ENCODE data around the gene CYP4B1. TPM values are rescaled to one million over a fixed set of nuclear protein-coding genes. Genes with fewer than 3 reads are reported as not detected.
"Not testable (repeated sequence)": the region's sequence is repeated elsewhere in the genome, so short reads cannot be mapped to it uniquely, and the experiment has no call there.

CYP4B1 gene
- total RNA-seq, 1 donor from 2014 or later: not detected

DNA sequence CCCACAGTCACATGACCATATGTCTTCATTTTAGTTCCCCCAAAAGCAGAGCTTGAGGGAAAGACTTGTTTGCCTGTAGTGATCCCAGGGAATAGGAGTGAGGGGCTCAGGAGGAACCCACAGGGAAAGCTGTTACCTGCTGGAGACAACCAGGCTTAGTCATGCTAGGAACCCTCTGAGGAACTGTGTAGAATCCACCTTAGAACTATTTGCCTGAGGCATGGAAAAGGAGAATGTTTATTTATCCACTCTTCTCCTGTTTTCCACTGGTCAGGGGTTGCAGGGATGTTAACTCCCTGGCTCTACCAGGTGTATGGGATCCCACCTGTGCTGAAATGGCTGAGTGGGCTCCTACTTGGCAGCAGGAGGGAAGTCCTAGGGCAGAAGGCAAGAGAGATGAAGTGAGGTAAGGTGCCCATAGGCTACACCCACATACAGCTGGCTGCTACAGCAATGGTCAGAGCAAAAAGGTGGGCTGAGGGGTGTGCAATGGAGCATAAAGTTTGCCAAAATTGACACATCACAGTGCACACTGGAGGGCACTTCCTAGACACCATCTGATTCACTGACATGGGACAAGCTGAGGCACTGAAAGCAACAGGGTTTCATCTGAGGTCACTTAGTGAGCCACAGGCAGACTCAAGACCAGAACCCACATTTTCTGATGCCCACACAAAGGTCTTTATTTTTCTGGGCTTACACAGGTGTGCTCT, 29.7 kb upstream of the CYP4B1 start:
- Mint-ChIP-seq H3K9me3 (peaks cover 33% of the 10 kb centered on the region), H3K4me3 (no peak overlapping the region), H3K27me3 (ENCODE audit: insufficient read depth) (peaks cover 3% of the 10 kb centered on the region), H3K36me3 (ENCODE audit: low read depth) (no peaks in the 10 kb centered on the region), H3K4me1 (ENCODE audit: low read depth) (no peaks in the 10 kb centered on the region), H3K27ac (no peak overlapping the region)
- DNase-seq (ENCODE audit: low spot score): no peak
- intact Hi-C loops (cut with micrococcal nuclease): no loop called here

DNA sequence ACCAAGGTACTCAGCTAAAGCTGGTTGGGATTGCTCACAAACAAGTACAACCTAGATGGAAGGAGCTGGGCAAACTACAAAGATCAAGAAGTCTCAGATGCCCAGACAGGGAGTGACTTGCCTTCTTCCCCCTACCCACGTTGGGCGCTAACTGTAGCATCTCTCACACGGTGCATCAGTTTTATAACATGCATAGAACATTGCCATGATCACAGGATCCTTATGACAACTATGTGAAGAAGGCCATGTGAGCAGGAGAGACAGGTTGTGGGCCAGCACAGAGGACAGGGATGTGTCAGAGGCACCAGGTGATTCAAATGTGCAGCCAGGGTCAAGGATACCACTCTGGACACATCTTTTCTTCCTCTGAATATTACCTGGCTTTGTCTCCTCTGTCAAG, 28.3 kb upstream of the CYP4B1 start:
- Mint-ChIP-seq H3K4me3 (no peak overlapping the region), H3K27ac (no peak overlapping the region), H3K9me3 (peaks cover 33% of the 10 kb centered on the region), H3K27me3 (ENCODE audit: insufficient read depth) (peaks cover 3% of the 10 kb centered on the region), H3K36me3 (ENCODE audit: low read depth) (no peaks in the 10 kb centered on the region), H3K4me1 (ENCODE audit: low read depth) (no peaks in the 10 kb centered on the region)
- intact Hi-C loops (cut with micrococcal nuclease): no loop called here
- DNase-seq (ENCODE audit: low spot score): no peak

DNA sequence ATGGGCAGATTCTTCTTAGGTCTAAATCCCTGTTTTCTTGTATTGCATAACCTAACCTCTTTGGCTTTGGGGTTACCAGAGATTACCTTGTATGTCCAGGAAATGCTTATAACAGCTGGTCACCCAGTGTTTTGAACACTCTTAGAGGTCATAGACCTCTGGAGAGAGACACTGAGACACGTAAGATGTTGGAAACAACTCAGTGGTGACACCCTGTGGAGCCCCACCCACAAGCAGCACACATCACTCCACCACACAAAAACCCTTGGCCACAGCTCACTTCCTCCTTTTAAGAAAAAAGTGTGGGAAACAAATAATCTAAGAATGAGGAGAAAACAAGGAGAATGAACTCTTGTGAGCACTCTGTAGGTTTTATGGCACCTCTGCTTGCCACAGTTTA, 26.3 kb upstream of the CYP4B1 start:
- no peaks in the 10 kb centered on the region for H3K36me3 Mint-ChIP-seq (ENCODE audit: low read depth)
- DNase-seq (ENCODE audit: low spot score): no peak
- H3K4me3 Mint-ChIP-seq: no peak overlapping the region

DNA sequence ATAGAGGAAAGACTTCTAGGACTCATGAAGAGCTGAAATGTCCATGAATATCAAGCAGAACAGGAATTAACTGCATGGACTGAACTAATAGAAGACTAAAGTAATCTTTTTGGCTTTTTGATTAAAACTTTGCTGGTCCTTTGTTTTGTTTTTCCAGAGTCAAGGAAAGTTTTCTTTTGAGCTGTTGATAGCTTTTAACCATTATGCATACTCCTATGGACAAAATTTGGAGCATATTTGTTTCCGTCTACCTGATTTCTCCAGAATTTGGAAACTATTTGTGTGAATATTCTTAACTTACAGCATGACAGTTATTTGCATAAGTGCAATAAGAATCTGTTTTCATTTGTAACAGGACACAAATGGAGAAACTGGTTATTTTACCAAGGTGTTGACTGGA, 24.5 kb upstream of the CYP4B1 start:
- Mint-ChIP-seq H3K27me3 (ENCODE audit: insufficient read depth) (peaks cover 3% of the 10 kb centered on the region), H3K36me3 (ENCODE audit: low read depth) (no peaks in the 10 kb centered on the region), H3K9me3 (peaks cover 21% of the 10 kb centered on the region), H3K4me1 (ENCODE audit: low read depth) (no peaks in the 10 kb centered on the region), H3K27ac (no peak overlapping the region), H3K4me3 (no peak overlapping the region)
- DNase-seq (ENCODE audit: low spot score): no peak
- intact Hi-C loops (cut with micrococcal nuclease): no loop called here

More for the DNA sequence above, 26.3 kb upstream of the CYP4B1 start:
- Mint-ChIP-seq H3K4me1 (ENCODE audit: low read depth) (no peaks in the 10 kb centered on the region), H3K27me3 (ENCODE audit: insufficient read depth) (no peaks in the 10 kb centered on the region), H3K9me3 (peaks cover 33% of the 10 kb centered on the region), H3K27ac (no peak overlapping the region)
- intact Hi-C loops (cut with micrococcal nuclease): no loop called here

GRCh38 chr1:46778456-46778855, 20.4 kb upstream of the CYP4B1 start:
- H3K36me3 Mint-ChIP-seq (ENCODE audit: low read depth); H3K9me3 Mint-ChIP-seq; DNase-seq (ENCODE audit: low spot score); intact Hi-C loops (cut with micrococcal nuclease); H3K27ac Mint-ChIP-seq; H3K4me1 Mint-ChIP-seq (ENCODE audit: low read depth); H3K4me3 Mint-ChIP-seq: not testable (repeated sequence)
- peaks cover 12% of the 10 kb centered on the region for H3K27me3 Mint-ChIP-seq (ENCODE audit: insufficient read depth)

DNA sequence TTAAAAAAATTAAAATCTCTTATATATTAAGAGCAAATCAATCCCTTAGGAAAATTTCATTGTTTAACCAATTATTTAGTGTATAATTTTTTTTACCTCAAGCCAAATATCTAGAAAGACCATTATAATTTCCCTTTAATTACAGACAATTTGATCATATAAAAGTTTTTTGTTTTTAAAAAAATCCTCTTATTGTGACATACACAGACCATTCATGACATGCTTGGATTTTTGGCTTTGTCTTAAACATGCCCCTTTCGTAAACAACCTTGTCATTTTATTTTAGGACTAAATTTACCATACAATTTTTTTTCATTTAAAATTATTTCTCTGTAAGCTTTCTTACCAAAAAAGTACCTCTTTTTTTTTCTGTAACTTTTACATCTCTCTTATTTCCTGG, 14.2 kb upstream of the CYP4B1 start:
- Mint-ChIP-seq H3K36me3 (ENCODE audit: low read depth) (no peaks in the 10 kb centered on the region), H3K4me1 (ENCODE audit: low read depth) (no peaks in the 10 kb centered on the region), H3K27me3 (ENCODE audit: insufficient read depth) (peaks cover 16% of the 10 kb centered on the region), H3K27ac (no peak overlapping the region), H3K4me3 (no peak overlapping the region), H3K9me3 (peaks cover 11% of the 10 kb centered on the region)
- intact Hi-C loops (cut with micrococcal nuclease): no loop called here
- DNase-seq (ENCODE audit: low spot score): no peak

- not testable (repeated sequence) for H3K36me3 Mint-ChIP-seq (ENCODE audit: low read depth); H3K4me3 Mint-ChIP-seq
Measured at GRCh38 chr1:46788634-46789033, 10.2 kb upstream of the CYP4B1 start.

DNA sequence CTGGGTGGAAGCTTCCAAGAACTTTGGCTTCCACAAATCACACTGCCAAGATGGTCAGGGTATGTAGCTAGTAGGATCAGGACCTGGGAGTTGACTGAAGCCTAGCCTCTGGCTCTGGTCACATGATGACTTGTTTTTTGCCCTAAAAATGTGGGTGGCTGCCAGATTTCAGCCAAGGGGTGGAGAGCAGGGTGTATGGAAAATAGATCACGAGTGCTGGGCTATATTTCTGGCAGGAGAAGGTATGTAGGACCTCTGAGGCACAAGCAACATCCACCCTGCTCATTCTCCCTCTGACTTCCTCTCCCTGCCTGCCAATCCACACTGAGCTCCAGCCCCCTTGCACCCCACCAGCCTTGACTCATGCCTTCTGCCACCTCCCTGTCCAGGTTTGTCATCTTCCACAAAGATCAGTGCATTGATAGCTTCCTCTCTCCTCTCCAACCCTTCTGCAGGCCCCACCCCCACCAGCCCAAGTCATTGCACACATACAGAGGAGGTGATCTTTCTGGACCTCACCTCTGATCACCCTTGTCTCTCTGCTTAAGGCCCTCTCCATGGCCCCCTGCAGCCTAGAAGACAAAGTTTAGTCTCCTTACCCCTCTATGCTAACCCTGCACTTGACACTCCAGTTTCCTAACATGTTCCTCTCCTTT, 8.3 kb upstream of the CYP4B1 start:
- H3K36me3 Mint-ChIP-seq (ENCODE audit: low read depth): no peaks in the 10 kb centered on the region
- no peak for DNase-seq (ENCODE audit: low spot score)
- intact Hi-C loops (cut with micrococcal nuclease): no loop called here
- H3K27me3 Mint-ChIP-seq (ENCODE audit: insufficient read depth): peaks cover 10% of the 10 kb centered on the region
- no peak overlapping the region for H3K27ac Mint-ChIP-seq
- no peaks in the 10 kb centered on the region for H3K9me3 Mint-ChIP-seq
- no peaks in the 10 kb centered on the region for H3K4me1 Mint-ChIP-seq (ENCODE audit: low read depth)
- no peak overlapping the region for H3K4me3 Mint-ChIP-seq

More at GRCh38 chr1:46788634-46789033, 10.2 kb upstream of the CYP4B1 start:
- intact Hi-C loops (cut with micrococcal nuclease); H3K4me1 Mint-ChIP-seq (ENCODE audit: low read depth); H3K27ac Mint-ChIP-seq; DNase-seq (ENCODE audit: low spot score); H3K9me3 Mint-ChIP-seq; H3K27me3 Mint-ChIP-seq (ENCODE audit: insufficient read depth): not testable (repeated sequence)

DNA sequence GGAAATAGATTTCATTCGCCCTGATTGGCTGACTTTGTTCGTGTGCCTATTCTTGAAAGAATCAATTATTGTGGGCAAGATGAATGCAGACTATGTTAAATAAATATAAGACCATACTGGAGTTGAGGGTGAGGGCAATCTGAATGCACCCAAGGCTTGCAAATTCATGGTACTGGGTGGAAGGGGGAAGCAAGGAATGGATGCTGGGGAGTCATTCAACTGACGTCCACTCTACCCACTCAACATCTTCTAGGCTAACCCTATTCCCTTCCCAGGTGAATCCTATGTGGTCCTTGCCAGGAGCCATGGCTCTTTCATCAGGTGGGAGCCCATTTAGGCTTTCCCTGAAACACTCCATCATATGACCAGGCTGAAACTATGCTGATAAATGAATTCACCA, 5.7 kb upstream of the CYP4B1 start:
- H3K36me3 Mint-ChIP-seq (ENCODE audit: low read depth): no peaks in the 10 kb centered on the region
- peaks cover 8% of the 10 kb centered on the region for H3K27me3 Mint-ChIP-seq (ENCODE audit: insufficient read depth)
- no peak overlapping the region for H3K27ac Mint-ChIP-seq
- intact Hi-C loops (cut with micrococcal nuclease): no loop called here
- H3K9me3 Mint-ChIP-seq: no peaks in the 10 kb centered on the region
- H3K4me3 Mint-ChIP-seq: no peak overlapping the region
- no peaks in the 10 kb centered on the region for H3K4me1 Mint-ChIP-seq (ENCODE audit: low read depth)
- no peak for DNase-seq (ENCODE audit: low spot score)

DNA sequence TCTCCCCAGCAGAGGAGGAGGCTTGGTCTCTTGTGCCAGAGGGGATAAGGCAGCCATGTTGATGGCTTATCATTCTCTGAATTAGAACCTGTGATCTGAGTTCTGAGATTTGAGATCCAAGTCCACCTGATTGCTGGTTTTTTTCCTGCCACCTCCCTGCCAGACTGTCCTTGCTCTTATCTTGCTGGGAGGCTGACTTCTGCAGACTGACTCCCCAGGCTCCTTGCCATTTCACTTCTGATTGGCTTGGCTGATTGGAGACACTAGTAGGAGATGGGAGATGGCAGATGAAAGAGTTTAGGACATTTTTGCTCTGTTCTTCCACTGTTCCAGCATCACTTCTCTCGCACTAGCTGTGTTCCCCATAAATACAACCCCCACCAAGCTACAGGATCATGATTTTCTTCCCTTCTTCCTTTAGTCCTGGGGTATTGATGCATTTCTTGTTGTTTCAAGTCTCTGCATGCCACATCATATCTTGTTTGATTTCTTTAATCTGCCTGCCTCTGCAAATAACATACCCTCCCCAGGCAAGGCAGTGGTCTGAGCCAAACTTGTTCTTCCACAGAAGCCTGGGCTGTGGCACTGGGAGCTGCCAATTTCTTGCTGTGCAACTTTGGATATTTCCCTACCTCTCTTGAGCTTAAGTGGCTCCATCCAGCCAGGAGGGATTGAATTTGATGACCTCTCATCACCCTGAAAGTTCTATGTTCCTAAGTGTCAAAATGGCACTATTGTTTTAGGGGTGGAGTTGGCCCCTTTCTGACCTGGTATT, 963 bp upstream of the CYP4B1 start:
- Mint-ChIP-seq H3K27me3 (ENCODE audit: insufficient read depth) (no peaks in the 10 kb centered on the region), H3K27ac (no peak overlapping the region), H3K4me1 (ENCODE audit: low read depth) (no peaks in the 10 kb centered on the region), H3K9me3 (no peaks in the 10 kb centered on the region), H3K4me3 (no peak overlapping the region), H3K36me3 (ENCODE audit: low read depth) (no peaks in the 10 kb centered on the region)
- DNase-seq (ENCODE audit: low spot score): no peak
- intact Hi-C loops (cut with micrococcal nuclease): no loop called here

- Mint-ChIP-seq H3K4me1 (ENCODE audit: low read depth) (no peaks in the 10 kb centered on the region), H3K9me3 (no peaks in the 10 kb centered on the region), H3K27ac (no peak overlapping the region), H3K4me3 (no peak overlapping the region), H3K36me3 (ENCODE audit: low read depth) (no peaks in the 10 kb centered on the region), H3K27me3 (ENCODE audit: insufficient read depth) (no peaks in the 10 kb centered on the region)
- DNase-seq (ENCODE audit: low spot score): no peak
- intact Hi-C loops (cut with micrococcal nuclease): no loop called here
Measured at GRCh38 chr1:46800742-46801141, 1.9 kb downstream of the CYP4B1 start.

- H3K36me3 Mint-ChIP-seq (ENCODE audit: low read depth): no peaks in the 10 kb centered on the region
- H3K9me3 Mint-ChIP-seq: no peaks in the 10 kb centered on the region
- no peak overlapping the region for H3K27ac Mint-ChIP-seq
- H3K27me3 Mint-ChIP-seq (ENCODE audit: insufficient read depth): no peaks in the 10 kb centered on the region
- intact Hi-C loops (cut with micrococcal nuclease): no loop called here
- H3K4me1 Mint-ChIP-seq (ENCODE audit: low read depth): no peaks in the 10 kb centered on the region
- no peak for DNase-seq (ENCODE audit: low spot score)
- H3K4me3 Mint-ChIP-seq: no peak overlapping the region
Measured at GRCh38 chr1:46801323-46802055, 2.6 kb downstream of the CYP4B1 start.

DNA sequence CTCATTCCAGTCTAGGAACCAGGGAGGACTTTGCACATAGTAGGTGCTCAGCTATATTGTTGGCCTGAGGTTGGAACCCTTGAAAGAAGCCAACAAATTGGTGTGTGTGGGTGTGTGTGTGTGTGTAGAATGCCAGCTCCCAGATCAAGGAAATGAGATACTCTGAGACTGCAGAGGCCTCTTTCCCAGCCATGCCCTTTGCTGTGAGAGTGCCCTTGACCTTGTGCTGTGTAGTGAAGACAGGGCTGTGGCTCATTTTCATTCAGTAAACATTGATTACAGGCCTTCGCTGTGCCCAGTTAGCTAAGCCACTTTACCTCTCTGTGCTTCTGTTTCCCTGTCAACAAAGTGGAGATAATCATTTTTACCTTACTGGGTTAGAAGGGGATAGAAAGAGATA, 3.2 kb downstream of the CYP4B1 start:
- Mint-ChIP-seq H3K4me1 (ENCODE audit: low read depth) (no peaks in the 10 kb centered on the region), H3K27me3 (ENCODE audit: insufficient read depth) (no peaks in the 10 kb centered on the region), H3K36me3 (ENCODE audit: low read depth) (no peaks in the 10 kb centered on the region), H3K27ac (no peak overlapping the region), H3K9me3 (no peaks in the 10 kb centered on the region), H3K4me3 (no peak overlapping the region)
- no peak for DNase-seq (ENCODE audit: low spot score)
- intact Hi-C loops (cut with micrococcal nuclease): no loop called here

Data from activated T-helper 1 cell treated with anti-CD3 and anti-CD28 coated beads, Interleukin-12 subunit alpha, Interleukin-12 subunit beta, Interleukin-2, Interleukin-4 antibody, amounts not matched to agents 30 ng/mL and 10 ng/mL and 1 ng/mL, durations not matched to agents 14 hours and 24 hours and 36 hours (primary cell).